GM18907 (cell line): Measurements from ENCODE around the gene CREB3L4.
"Not testable (repeated sequence)": the region's sequence is repeated elsewhere in the genome, so short reads cannot be mapped to it uniquely, and the experiment has no call there.

ENCODE experiments used
- ATAC-seq: cut with Tn5 transposase; IDR thresholded peaks from one replicate; pipeline ENCODE4 v1.9.1; 2021; ENCODE audit warnings: mild to moderate bottlenecking, moderate library complexity; ENCODE audit not compliant: unreplicated experiment

The CREB3L4 gene

GRCh38 chr1:153984123-153984894, 16.6 kb downstream of the CREB3L4 start:
- no peak for ATAC-seq

DNA sequence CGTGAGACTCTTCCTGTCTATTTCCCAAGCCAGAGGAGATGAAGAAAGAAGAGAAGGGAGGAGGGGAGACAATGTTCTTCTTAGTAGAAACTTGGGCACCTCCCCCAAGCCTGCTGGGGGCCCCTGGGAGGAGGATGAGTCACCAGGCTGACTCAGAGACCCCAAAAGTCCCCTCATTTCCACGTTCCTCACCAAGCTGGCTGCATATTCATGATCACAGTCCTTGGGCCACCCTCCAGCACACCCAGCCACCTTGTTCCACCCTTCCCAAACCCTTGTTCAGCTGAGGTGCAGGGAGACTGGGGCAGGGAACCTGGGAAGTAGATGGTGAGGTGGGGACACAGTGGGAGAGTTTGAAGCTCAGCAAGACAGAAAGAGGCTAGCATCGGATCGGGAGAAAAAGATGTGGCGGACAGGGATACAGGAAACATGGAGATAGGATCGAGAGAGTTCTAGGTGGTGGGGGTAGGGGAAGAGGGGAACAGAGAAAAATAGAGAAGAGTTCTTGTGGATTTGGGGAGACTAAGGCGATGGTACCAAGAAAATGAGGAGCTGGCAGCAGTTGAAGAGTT, 17.7 kb downstream of the CREB3L4 start:
- no peak for ATAC-seq

GRCh38 chr1:153985941-153986761, 18.4 kb downstream of the CREB3L4 start, which contains the start of gene RAB13:
RAB13 (minus strand) TSS chr1:153986339; CDS start chr1:153986236, 103 bp downstream.
- ATAC-seq, result no peak

DNA sequence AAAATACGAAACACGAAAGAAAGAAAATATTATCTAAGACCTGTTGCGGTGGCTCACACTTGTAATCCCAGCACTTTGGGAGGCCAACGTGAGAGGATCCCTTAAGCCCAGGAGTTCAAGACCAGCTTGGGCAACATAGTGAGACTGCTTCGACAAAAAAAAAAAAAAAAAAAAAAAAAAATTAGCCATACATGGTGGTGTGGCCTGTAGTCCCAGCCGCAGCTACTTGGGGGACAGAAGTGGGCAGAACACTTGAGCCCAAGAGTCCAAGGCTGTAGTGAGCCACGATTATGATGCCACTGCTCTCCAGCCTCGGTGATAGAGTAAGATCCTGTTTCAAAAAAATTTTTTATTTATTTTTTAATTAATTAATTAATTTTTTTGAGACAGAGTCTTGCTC, 19.9 kb downstream of the CREB3L4 start:
- no peak for ATAC-seq

- peak; percentile 80 for ATAC-seq
These were observed 22.9 kb downstream of the CREB3L4 start, which contains the start of gene RPS27 for GRCh38 chr1:153990468-153991150. RPS27 (plus strand) TSS chr1:153990762; CDS start chr1:153990797, 35 bp downstream.

DNA sequence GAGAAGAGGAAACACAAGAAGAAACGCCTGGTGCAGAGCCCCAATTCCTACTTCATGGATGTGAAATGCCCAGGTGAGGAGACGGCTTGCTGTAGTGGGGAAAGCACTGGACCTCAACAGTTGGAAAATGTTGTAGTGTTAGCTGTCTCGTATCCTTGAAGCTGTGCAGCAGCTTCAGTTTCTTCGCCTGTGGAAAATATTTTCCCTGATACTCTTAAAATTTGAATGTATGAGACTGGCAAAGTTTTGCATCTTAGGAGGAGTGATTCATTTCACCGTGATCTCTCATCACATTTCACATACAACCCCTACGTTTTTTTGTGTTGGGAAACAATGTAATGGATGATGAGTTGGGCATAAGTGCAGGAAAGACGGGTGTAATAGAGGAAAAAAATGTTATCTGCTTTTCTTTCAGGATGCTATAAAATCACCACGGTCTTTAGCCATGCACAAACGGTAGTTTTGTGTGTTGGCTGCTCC, 23.5 kb downstream of the CREB3L4 start:
- ATAC-seq, result no peak

DNA sequence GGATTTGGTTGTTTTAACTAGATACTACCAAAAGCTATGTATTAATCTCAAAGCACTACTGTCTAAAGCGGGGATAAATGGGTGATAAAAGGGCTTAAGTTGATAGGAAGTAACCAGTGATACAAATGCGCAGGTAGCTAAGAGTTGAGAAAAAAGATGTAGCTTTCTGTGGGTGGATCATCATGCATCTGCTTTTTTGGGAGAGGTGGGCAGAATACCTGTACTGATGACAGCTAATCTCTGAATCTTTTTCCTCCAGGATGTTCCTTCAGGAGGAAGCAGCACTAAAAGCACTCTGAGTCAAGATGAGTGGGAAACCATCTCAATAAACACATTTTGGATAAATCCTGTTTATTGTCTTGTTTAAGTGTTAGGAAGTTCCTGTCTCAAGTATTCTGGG, 24.1 kb downstream of the CREB3L4 start:
- no peak for ATAC-seq

DNA sequence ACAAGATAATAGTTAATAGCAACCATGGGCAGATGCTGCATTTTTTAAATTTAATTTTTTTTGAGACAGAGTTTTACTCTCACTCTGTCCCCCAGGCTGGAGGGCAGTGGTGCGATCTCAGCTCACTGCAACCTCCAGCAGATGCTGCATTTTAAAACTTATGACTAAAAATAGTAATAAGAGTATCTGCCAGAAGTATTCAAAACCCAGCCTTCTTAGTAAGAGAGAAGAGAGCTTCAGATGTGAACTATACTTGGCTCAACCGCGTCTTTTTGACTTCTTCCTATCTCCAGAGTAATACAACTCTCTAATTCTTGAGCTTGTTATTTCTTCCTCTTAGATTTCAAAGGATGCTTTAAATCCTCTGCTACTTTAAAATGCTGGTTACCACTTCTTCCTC, 27.5 kb downstream of the CREB3L4 start:
- no peak for ATAC-seq

- ATAC-seq, result no peak
These were observed 27.9 kb downstream of the CREB3L4 start for GRCh38 chr1:153995640-153996039.

GRCh38 chr1:153996882-153997281, 29.2 kb downstream of the CREB3L4 start:
- ATAC-seq, result not testable (repeated sequence)

GRCh38 chr1:154000420-154000819, 32.7 kb downstream of the CREB3L4 start:
- ATAC-seq, result no peak

DNA sequence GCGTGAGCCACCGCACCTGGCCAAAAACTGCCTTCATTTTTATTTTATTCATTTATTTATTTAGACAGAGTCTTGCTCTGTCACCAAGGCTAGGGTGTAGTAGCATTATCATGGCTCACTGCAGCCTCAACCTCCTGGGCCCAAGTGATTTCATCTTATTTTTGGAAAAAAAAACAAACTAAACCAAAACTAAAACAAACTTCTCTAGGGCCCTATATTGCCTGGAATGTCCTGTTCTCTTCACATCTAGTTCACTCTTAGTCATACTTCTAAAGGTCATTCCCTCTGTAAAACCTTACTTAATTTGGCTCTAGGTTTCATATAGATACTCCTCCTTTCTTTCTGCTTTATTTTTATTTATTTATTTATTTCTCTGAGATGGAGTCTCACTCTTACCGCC, 38.4 kb downstream of the CREB3L4 start:
- no peak for ATAC-seq

GRCh38 chr1:154012129-154012528, 44.4 kb downstream of the CREB3L4 start:
- ATAC-seq, result no peak

DNA sequence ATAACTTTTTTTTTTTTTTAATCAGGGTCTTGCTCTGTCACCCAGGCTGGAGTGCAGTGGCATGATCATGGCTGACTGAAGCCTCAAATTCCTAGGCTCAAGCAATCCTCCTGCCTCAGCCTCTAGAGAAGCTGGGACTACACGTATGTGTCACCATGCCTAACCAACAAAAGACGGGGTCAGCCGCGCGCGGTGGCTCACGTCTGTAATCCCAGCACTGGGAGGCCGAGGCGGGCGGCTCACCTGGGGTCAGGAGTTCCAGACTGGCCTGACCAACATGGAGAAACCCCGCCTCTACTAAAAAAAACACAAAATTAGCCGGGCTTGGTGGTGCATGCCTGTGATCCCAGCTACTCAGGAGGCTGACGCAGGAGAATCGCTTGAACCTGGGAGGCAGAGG, 44.8 kb downstream of the CREB3L4 start:
- ATAC-seq, result not testable (repeated sequence)

DNA sequence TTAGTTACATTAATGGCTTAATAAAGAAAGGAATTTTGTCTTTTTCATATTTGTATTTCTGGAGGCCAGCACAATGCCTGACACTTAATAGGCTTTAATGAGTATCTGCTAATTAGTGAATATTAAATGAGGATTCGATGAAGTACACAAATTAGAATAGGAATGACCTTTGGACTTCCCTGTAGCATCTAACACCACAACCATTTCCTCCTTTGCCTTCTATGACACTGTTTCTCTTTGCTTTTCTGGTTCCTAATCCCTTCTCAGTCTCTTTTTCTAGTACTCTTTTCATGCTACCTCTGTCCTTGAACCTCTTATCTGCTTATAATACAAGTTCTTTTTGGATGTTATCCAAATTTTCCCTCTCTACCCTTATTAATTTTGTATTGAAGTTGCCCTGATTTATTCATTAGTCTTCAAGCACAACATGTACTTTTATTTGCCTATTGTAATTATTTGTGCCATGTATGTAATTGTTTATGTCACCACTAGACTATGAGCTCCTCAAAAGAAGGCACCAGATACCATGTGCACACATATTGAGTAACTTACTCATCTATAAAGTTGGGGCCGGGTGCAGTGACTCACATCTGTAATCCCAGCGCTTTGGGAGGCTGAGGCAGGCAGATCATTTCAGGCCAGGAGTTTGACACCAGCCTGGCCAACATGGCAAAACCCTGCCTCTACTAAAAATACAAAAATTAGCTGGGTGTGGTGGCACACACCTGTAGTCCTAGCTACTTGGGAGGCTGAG, 46.6 kb downstream of the CREB3L4 start:
- ATAC-seq, result no peak

DNA sequence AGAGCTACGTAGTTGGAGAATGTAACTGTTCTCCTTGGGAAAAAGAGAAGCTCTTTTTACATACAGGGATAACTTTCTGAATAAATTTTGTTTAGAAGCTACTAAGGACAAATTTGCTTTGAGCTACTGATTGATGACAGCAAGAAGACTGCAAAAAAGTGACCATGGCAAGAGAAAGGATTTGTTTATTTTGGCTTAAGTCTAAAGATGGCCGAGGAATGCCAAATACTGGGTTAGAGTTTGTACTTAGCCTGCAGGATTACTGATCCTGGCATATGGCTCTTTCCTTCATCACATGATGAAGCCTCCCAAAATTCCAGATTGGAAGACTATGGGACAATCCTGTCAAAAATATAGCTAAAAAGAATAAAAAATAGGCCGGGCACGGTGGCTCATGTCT, 51.6 kb downstream of the CREB3L4 start:
- no peak for ATAC-seq

GRCh38 chr1:154019940-154020339, 52.2 kb downstream of the CREB3L4 start:
- no peak for ATAC-seq
